T-helper 1 cell (primary cell): ENCODE measurements around the gene PDLIM4.

Experiments
- DNase-seq, 5 donors: peaks; one replicate each; pipeline ENCODE4 v3.0.0-alpha.2; 2012 to 2020

Gene PDLIM4

DNA sequence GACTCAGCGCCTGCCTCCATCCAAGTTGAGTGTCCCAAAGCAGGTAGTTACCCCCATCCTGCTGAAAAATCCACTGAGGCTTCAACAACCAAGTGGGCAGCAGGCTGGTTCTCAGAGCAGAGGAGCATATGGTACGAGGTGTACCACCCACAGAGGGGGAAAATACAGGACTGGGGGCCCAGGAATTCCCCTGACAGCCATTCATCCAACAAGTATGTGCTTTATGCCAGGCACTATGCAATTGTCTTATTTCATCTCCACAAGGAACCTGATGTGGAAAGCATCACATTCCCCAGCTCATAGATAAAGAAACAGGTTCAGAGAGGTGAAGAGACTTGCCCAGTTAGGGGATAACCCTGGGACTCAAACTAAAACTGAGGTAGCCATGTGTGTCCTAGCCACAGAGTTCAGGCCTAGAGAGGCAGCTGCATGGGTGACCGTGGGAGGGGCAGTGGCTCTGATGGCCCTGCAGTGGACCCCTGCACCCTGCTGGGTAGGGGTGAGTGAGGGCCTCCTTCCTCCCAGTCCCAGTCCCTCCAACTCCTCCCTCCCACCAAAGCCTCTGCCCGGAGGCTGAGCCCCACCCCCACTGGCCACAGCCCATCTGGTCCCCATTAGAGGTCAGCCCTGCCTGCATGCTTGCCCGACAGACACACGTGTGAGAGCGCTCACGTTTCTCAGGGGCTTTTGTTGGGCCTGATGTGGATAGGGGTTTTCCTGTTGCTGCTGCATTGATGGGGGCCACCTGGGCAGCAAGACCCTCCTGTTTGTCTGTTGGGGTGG, 11.5 kb downstream of the PDLIM4 start:
- DNase-seq: no peak

- no peak for DNase-seq
These were observed 12.3 kb downstream of the PDLIM4 start for GRCh38 chr5:132269635-132270334.

- no peak for DNase-seq
These were observed 12.8 kb downstream of the PDLIM4 start for GRCh38 chr5:132270335-132270665.

DNA sequence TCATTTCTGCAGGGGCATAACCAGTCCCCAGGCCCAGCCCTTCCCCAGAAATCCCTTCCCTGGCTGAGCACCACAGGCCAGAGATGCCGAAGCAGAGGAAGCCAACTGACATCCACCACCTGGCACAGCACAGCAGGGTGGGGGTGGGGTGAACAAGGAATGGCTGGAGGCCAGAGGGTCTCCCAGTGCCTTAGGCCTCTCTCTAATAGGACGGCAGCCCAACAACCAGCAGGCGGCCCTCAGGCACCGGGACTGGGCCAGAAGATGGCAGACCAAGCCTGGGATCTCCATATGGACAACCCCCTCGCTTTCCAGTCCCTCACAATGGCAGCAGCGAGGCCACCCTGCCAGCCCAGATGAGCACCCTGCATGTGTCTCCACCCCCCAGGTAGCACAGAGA, 13.2 kb downstream of the PDLIM4 start:
- no peak for DNase-seq

DNA sequence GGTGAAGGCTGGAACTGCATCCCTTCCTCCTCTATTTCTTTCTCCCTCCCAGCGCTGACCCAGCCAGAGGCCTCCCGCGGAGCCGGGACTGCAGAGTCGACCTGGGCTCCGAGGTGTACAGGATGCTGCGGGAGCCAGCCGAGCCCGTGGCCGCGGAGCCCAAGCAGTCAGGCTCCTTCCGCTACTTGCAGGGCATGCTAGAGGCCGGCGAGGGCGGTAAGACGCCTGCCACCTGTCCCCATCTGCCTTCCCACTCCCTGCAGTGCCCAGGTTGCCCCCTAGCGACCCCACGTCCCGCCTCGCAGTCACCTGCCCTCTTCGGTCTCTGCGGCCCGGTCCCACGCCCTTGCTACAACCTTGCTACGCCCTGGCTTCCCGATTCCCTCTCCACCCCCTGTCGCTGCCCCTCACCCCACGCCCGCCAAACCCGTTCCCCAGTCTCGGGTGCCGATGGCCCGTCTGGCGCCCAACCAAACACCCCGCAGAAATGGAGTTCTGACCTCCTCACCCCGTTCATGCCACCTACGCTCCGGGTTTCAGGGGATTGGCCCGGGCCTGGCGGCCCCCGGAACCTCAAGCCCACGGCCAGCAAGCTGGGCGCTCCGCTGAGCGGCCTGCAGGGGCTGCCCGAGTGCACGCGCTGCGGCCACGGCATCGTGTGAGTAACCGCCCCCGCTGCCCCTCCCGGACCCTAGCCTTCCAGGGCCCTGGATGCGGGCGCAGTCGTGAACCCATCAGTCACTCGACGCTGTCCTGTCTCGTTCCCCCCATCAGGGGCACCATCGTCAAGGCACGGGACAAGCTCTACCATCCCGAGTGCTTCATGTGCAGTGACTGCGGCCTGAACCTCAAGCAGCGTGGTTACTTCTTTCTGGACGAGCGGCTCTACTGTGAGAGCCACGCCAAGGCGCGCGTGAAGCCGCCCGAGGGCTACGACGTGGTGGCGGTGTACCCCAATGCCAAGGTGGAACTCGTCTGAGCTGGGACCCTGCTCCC, 14.1 kb downstream of the PDLIM4 start:
- peak in 1 of 5 donors; percentile 13 for DNase-seq

DNA sequence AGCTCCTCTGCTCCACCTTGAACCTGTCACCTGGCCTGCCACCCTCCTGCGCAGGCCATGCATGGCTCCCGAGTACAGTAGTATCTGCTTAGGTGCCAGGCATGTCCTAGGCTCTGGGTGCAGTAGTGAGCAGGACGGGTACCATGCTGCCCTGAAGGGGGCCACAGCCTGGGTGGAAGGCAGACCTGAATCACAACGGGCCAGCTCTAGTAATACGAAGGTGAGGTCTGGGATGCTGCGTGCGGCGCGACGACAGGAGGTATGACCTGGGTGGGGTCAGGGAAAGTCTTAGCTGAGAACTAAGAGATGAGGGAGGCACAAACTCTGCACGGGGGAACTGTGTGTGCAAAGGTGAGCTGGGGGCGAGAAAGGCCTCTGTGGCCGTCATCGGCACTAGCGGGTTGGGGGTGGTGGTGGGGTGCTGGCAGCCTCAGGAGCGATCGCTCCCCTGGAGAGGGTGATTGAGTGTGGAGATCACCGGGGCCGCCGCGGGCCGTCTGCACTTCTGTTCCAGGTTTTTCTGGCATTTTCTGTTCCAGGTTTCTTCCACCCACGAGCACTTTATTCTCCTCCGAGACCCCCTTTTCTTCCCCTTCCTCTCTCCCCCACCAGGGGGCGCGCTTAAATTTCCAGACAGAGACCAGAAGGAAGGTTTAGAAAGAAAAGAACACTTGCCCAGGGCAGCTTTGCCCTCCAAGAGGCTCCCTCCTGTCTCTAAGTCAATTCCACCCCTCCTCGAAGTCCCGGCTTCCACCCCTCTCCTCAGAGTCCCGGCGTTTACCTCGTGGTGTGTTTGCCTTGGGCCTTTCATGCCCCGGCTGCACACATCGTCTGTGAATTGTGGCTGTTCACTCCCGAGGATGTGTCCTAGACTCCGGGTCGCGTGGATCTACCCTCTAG, 15.1 kb downstream of the PDLIM4 start:
- peak in 4 of 5 donors; percentile 32 to 49 (median 40) for DNase-seq

DNA sequence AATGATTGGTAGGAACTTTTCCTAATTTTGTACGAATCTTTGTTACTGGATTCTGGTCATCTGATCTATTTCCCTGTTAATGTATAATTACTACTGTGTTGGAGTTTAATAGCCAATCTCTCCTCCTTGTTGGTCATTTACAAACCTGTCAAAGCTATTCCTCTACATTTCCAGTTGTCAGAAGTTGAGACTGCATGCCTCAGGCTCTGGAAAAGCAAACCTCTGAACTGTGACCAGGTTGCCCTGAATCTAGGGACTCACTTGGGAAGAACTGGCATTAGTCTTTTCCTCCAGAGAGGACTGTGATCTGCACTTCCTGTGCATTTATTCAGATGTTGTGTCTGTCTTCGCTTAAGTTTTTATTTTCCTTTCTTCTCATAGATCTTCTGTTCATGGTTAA, 16.1 kb downstream of the PDLIM4 start:
- no peak for DNase-seq

- DNase-seq: no peak
These were observed 16.7 kb downstream of the PDLIM4 start for GRCh38 chr5:132274050-132274792.

DNA sequence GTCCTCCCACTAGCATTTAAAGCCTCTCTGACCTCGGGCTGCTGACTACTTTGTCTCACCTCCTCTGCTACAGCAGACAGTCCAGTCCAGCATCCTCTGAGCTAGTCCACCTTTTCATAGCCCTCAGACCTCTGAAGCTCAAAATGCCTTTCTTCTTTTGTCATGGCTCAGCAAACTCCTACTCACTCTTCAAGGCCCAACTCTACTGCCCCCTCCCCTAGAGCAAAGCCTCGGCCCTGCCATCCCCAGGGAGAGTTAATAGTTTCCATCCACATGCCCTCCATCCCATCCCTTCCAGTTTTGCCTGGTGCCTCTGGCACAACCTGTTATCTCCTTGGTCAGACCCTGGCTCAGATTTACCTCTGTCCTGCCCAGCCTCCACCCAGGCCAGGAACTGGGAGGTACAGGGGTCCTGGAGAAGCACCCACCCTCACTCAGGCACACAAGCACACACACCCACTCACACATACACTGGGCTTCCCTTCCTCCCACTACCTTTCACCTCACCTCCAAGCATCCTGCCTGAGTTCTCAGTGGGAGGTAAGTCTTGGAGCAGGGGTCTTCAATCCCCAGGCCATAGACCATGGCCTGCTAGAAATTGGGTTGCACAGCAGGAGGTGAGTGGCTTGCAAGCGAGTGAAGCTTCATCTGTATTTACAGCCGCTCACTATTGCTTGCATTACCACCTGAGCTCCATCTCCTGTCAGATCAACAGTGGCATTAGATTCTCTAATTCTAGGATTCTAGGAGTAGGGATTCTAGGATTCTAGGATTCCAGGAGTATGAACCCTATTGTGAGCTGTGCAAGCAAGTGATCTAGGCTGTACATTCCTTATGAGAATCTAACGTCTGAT, 18.1 kb downstream of the PDLIM4 start:
- no peak for DNase-seq

DNA sequence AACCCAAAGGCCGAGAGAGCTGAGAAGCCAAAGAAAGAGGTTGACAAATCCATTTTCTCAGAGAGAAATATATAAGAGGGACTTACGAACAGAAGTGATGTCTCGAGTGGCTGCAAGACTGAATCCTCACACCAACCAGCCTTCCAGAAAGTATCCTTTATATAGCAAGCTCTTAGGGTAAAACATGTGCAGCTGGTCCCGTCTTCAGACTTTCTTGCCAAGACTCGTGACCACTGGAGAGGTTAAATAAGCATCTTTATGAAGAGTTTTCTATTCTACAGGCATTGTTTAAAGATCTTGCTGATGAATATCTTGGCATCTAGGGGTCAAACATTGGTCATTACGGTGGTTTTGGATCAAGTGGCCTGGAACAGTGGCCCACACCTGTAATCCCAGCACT, 19.8 kb downstream of the PDLIM4 start:
- no peak for DNase-seq

DNA sequence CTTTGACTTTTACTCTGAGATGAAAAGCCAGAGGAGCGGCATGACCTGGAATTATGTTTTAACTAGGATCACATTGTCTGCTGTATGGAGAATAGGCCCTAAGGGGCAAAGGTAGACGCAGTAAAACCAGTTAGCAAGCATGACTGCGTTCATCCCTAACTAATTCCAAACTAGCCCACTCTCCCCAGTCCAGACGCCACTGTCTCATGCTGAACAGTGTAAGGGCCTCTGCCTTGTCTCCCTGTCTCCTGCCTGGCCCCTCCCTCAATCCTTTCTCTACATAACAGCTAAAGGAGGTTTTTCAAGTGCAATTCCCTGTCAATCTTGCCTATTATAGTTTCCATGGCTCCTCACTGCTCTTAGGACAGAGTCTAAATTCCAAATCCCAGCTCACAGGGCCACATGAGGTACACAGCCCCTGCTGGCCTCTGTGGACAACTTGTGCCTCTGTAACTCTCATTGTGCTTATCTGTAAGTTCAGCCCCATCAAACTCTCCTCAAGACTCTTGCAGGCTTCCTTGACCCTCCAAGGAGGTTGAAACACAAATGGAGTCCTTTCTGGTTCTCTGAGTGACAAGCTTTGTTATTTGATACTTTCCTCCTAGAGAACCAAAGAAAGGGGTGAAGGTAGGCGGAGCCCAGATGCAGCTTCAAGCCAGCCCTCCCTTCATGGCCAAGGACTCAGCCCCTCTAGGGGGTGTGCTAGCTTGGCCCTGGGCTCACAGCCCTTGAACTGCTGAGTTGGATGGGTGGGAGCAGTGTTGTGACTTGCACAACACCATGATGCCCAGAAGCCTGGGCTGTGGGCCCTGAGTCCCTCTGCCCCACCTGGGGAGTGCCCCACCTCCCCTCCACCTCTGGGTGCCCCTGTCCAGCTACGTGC, 20.7 kb downstream of the PDLIM4 start:
- no peak for DNase-seq

GRCh38 chr5:132279801-132280200, 22.3 kb downstream of the PDLIM4 start:
- no peak for DNase-seq

- DNase-seq: no peak
These were observed 23.1 kb downstream of the PDLIM4 start for GRCh38 chr5:132280371-132281240.

DNA sequence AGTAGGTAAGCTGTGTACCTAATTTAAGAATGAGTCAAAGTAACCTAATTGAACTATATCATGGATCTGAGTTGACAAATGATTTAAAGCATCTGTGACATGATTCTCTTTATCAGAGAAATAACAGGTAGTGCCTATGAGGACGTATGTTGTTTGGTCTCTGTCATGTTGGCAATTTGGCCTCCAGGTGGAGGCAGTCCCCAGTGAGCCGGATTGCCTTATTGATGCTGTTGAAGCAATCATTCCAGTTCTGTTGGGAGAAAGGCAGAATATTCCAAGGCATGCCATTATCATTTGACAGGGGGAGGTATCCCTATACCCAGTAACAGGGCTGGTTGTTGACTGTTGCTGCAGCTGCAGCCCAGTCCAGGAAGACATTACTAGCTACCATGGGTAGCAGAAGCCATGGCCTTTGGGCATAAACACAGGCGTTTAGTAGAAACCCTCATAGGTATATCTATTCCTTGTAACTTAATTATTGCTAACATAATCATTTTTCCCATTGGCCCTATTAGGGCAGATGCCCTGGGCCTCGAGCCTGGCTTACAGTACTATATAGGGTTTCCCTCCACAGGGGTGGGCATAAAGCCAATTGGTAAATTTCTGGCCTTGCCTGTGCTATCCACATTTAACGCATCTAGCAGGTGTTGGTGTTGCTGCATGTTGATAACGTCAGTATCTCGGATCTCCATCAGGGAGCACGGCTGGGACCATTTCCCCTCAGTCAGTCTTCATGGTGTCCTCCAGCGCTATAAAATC, 24.5 kb downstream of the PDLIM4 start:
- no peak for DNase-seq

DNA sequence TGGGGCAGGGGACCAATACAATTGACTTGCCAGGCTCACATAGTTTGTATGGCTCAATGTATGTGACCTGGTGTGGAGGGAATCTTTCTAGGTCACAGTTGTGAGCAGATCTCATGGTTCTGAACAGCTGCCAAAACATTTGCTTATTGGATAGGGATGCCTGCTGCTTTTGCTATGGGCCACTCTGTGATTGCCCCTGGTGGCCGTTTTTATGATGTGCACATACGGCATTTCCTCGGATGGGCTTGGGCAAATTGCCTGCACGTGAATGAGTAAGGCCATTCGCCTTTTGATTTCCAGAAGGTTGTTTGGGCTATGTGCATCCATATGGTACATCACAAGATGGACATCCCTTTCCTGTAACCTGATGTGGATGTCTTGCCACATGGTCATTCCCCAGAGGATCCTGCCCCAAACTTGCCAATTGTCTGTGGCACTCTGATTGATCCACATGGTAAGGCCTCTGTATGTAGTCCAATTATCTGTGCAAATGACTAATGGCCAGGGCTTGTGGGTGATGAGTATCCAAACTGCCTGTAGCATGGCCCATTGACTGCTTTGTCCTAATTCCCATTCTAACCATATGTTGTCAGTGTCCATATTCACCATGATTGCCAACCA, 26.0 kb downstream of the PDLIM4 start:
- no peak for DNase-seq

DNA sequence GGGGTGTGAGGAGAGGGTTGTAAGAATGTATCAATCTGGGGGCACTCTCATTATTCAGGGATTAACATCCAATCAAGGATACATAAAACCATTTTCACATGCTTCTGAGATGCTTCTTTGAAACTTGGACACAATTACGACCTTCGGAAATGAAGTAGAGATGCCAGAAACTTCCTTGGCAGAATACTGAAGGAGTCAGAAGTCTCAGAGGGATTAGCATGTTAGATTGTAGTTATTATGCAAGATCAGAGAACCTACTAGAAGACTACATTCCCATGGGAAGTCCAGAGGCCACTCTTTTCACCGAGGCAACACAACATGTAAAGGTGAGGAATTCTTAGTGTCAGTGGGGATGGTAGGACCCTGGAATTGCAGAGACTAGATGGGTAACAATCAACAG, 31.6 kb downstream of the PDLIM4 start:
- no peak for DNase-seq

GRCh38 chr5:132291026-132291425, 33.5 kb downstream of the PDLIM4 start:
- no peak for DNase-seq
